Trophoblast cell (in vitro differentiated cells and primary cell): Measurements from ENCODE around the gene RNH1.

Source experiments
- DNase-seq, 2 donors: peaks; one replicate each; pipeline ENCODE4 v3.0.0-alpha.2; 2016
- H2AFZ ChIP-seq: 2 replicates; pipeline ENCODE4 v1.6.1; 2013; ENCODE audit warnings: low read length, moderate library complexity, mild to moderate bottlenecking; ENCODE audit not compliant: insufficient read depth, poor library complexity
- H2AK5ac ChIP-seq: 2 replicates; pipeline ENCODE4 v1.6.1; 2013; ENCODE audit warnings: mild to moderate bottlenecking, low read length
- H2BK120ac ChIP-seq: 2 replicates; pipeline ENCODE4 v1.6.1; 2013; ENCODE audit warnings: low read length, mild to moderate bottlenecking, moderate library complexity; ENCODE audit not compliant: insufficient read depth, poor library complexity
- H2BK12ac ChIP-seq: 2 replicates; pipeline ENCODE4 v1.6.1; 2013; ENCODE audit warnings: mild to moderate bottlenecking, low read length, moderate library complexity
- H2BK5ac ChIP-seq: 2 replicates; pipeline ENCODE4 v1.6.1; 2013; ENCODE audit warnings: low read length, low read depth, moderate library complexity, mild to moderate bottlenecking; ENCODE audit not compliant: poor library complexity
- H3K14ac ChIP-seq: 2 replicates; pipeline ENCODE4 v1.6.1; 2013; ENCODE audit warnings: mild to moderate bottlenecking, low read length
- H3K18ac ChIP-seq: 2 replicates; pipeline ENCODE4 v1.6.1; 2013; ENCODE audit warnings: mild to moderate bottlenecking, low read length
- H3K23ac ChIP-seq: 2 replicates; pipeline ENCODE4 v1.6.1; 2013; ENCODE audit warnings: low read length
- H3K27ac ChIP-seq: 2 replicates; pipeline ENCODE4 v1.5.1; 2013; ENCODE audit warnings: low read depth, mild to moderate bottlenecking, inconsistent platforms, low read length, moderate library complexity
- H3K27me3 ChIP-seq: 2 replicates; pipeline ENCODE4 v1.6.1; 2013; ENCODE audit warnings: inconsistent platforms, mild to moderate bottlenecking, low read length, moderate library complexity; ENCODE audit not compliant: insufficient read depth
- H3K36me3 ChIP-seq, 2 experiments: 1 replicate in 1 of 2; 2 replicates in 1 of 2; pipeline ENCODE4 v1.6.1; 2013; ENCODE audit warnings: low read length in 2 of 2, mild to moderate bottlenecking in 2 of 2, moderate library complexity in 1 of 2; ENCODE audit not compliant: insufficient read depth in 2 of 2, control insufficient read depth in 1 of 2
- H3K4ac ChIP-seq: 2 replicates; pipeline ENCODE4 v1.6.1; 2013; ENCODE audit warnings: low read depth, mild to moderate bottlenecking, low read length, moderate library complexity
- H3K4me1 ChIP-seq, 2 experiments: 1 replicate in 1 of 2; 2 replicates in 1 of 2; pipeline ENCODE4 v1.6.1; 2013; ENCODE audit warnings: low read length in 2 of 2, mild to moderate bottlenecking in 2 of 2, moderate library complexity in 1 of 2; ENCODE audit not compliant: insufficient read depth in 2 of 2, control insufficient read depth in 1 of 2
- H3K4me2 ChIP-seq: 2 replicates; pipeline ENCODE4 v1.6.1; 2013; ENCODE audit warnings: inconsistent platforms, mild to moderate bottlenecking, low read length, moderate library complexity
- H3K4me3 ChIP-seq: 2 replicates; pipeline ENCODE4 v1.5.1; 2013; ENCODE audit warnings: mild to moderate bottlenecking, low read depth, low read length, inconsistent platforms
- H3K79me1 ChIP-seq: one replicate; pipeline ENCODE4 v1.6.1; 2013; ENCODE audit warnings: low read length
- H3K79me2 ChIP-seq: 2 replicates; pipeline ENCODE4 v1.6.1; 2013; ENCODE audit warnings: low read length, mild to moderate bottlenecking; ENCODE audit not compliant: control insufficient read depth, insufficient read depth, poor library complexity
- H3K9ac ChIP-seq: 2 replicates; pipeline ENCODE4 v1.6.1; 2013; ENCODE audit warnings: mild to moderate bottlenecking, low read length
- H3K9me3 ChIP-seq: 2 replicates; pipeline ENCODE4 v1.6.1; 2013; ENCODE audit warnings: low read depth, mild to moderate bottlenecking, control low read depth, inconsistent platforms, low read length; ENCODE audit not compliant: insufficient read depth
- H4K12ac ChIP-seq: 2 replicates; pipeline ENCODE4 v1.6.1; 2013; ENCODE audit warnings: low read depth, mild to moderate bottlenecking, low read length, moderate library complexity
- H4K8ac ChIP-seq: 2 replicates; pipeline ENCODE4 v1.6.1; 2013; ENCODE audit warnings: low read depth, mild to moderate bottlenecking, low read length, moderate library complexity
- H4K91ac ChIP-seq: one replicate; pipeline ENCODE4 v1.6.1; 2013; ENCODE audit warnings: low read depth, mild to moderate bottlenecking, low read length, moderate library complexity
- WGBS: extraction: QIAGEN DNeasy Blood & Tissue Kit; methylation state at CpG from one replicate; pipeline ENCODE4 v1.1.7; 2013; ENCODE audit warnings: missing lambda C conversion rate; ENCODE audit not compliant: insufficient read length, insufficient coverage; ENCODE audit errors: extremely low coverage; 5-methylcytosine and 5-hydroxymethylcytosine counted together

The RNH1 gene

GRCh38 chr11:554428-555226 is 47.6 kb upstream of the RNH1 start:
- DNase-seq: peak; percentile 57 to 83
- WGBS: no CpG with 5 or more reads among the region's 60 CpGs
- Histone ChIP-seq H3K23ac (no peak overlapping the region), H3K79me1 (peaks cover 3% of the 10 kb centered on the region), H3K4ac (no peak overlapping the region), H3K79me2 (no peaks in the 10 kb centered on the region), H3K36me3 (no peaks in the 10 kb centered on the region), H3K9ac (no peak overlapping the region), H4K91ac (no peak overlapping the region), H2AFZ (no peak overlapping the region), H2BK120ac (no peak overlapping the region), H4K8ac (no peak overlapping the region), H3K4me2 (peak overlapping the region; percentile 46), H2AK5ac (no peak overlapping the region), H2BK5ac (no peak overlapping the region), H3K18ac (no peak overlapping the region), H3K14ac (no peak overlapping the region), H2BK12ac (no peak overlapping the region), H3K27me3 (peaks cover 17% of the 10 kb centered on the region), H3K4me1 (peaks cover 15 to 18% of the 10 kb centered on the region in 2 experiments), H3K9me3 (peaks cover 2% of the 10 kb centered on the region), H4K12ac (no peak overlapping the region), H3K27ac (no peak overlapping the region), H3K4me3 (no peak overlapping the region)

GRCh38 chr11:553988-554340 is 46.9 kb upstream of the RNH1 start:
- no peaks in the 10 kb centered on the region for H3K36me3 ChIP-seq
- H3K27ac ChIP-seq: no peak overlapping the region
- no peak overlapping the region for H4K12ac ChIP-seq
- H3K27me3 ChIP-seq: peaks cover 17% of the 10 kb centered on the region
- no peaks in the 10 kb centered on the region for H3K79me2 ChIP-seq
- H3K9ac ChIP-seq: no peak overlapping the region
- no peak overlapping the region for H3K14ac ChIP-seq
- peak overlapping the region; percentile 10 for H4K91ac ChIP-seq
- peaks cover 3% of the 10 kb centered on the region for H3K79me1 ChIP-seq
- no peak overlapping the region for H3K4me2 ChIP-seq
- no peak overlapping the region for H3K18ac ChIP-seq
- no peak overlapping the region for H2BK12ac ChIP-seq
- H2BK5ac ChIP-seq: no peak overlapping the region
- no peak overlapping the region for H4K8ac ChIP-seq
- H3K4me1 ChIP-seq: peaks cover 11 to 15% of the 10 kb centered on the region in 2 experiments
- H2AK5ac ChIP-seq: no peak overlapping the region
- no peak overlapping the region for H3K23ac ChIP-seq
- no CpG with 5 or more reads among the region's 11 CpGs for WGBS
- H2AFZ ChIP-seq: no peak overlapping the region
- peaks cover 2% of the 10 kb centered on the region for H3K9me3 ChIP-seq
- no peak overlapping the region for H3K4ac ChIP-seq
- DNase-seq: no peak
- H3K4me3 ChIP-seq: no peak overlapping the region
- no peak overlapping the region for H2BK120ac ChIP-seq

- Histone ChIP-seq H3K14ac (no peak overlapping the region), H3K27ac (no peak overlapping the region), H4K8ac (no peak overlapping the region), H2BK12ac (peak overlapping the region; percentile 10), H2AFZ (no peak overlapping the region), H2AK5ac (peak overlapping the region; percentile 42), H2BK120ac (no peak overlapping the region), H3K9me3 (peaks cover 2% of the 10 kb centered on the region), H3K4me2 (no peak overlapping the region), H3K9ac (no peak overlapping the region), H3K23ac (no peak overlapping the region), H2BK5ac (no peak overlapping the region), H3K36me3 (no peaks in the 10 kb centered on the region), H3K27me3 (peaks cover 17% of the 10 kb centered on the region), H3K18ac (no peak overlapping the region), H4K91ac (peak overlapping the region; percentile 10), H3K79me1 (peaks cover 3% of the 10 kb centered on the region), H3K4me1 (peaks cover 11 to 15% of the 10 kb centered on the region in 2 experiments), H4K12ac (no peak overlapping the region), H3K4me3 (no peak overlapping the region), H3K4ac (no peak overlapping the region), H3K79me2 (no peaks in the 10 kb centered on the region)
- DNase-seq: no peak
- whole genome bisulfite sequencing: no CpG with 5 or more reads among the region's 27 CpGs
These were observed 46.3 kb upstream of the RNH1 start for GRCh38 chr11:553083-553987.

GRCh38 chr11:551596-551995 is 44.6 kb upstream of the RNH1 start:
- no peak overlapping the region for H4K8ac ChIP-seq
- H4K91ac ChIP-seq: no peak overlapping the region
- no peak overlapping the region for H2BK120ac ChIP-seq
- H3K4me1 ChIP-seq: peaks cover 11 to 15% of the 10 kb centered on the region in 2 experiments
- no peak overlapping the region for H2AFZ ChIP-seq
- H3K4me3 ChIP-seq: no peak overlapping the region
- H3K4ac ChIP-seq: no peak overlapping the region
- no peak overlapping the region for H3K23ac ChIP-seq
- no peak overlapping the region for H2BK12ac ChIP-seq
- no peak overlapping the region for H3K4me2 ChIP-seq
- no peaks in the 10 kb centered on the region for H3K79me2 ChIP-seq
- no CpG with 5 or more reads among the region's 12 CpGs for WGBS
- DNase-seq: no peak
- no peak overlapping the region for H4K12ac ChIP-seq
- no peaks in the 10 kb centered on the region for H3K36me3 ChIP-seq
- H2AK5ac ChIP-seq: no peak overlapping the region
- H3K79me1 ChIP-seq: peaks cover 3% of the 10 kb centered on the region
- no peak overlapping the region for H2BK5ac ChIP-seq
- H3K18ac ChIP-seq: no peak overlapping the region
- no peak overlapping the region for H3K9ac ChIP-seq
- no peak overlapping the region for H3K14ac ChIP-seq
- no peaks in the 10 kb centered on the region for H3K9me3 ChIP-seq
- H3K27ac ChIP-seq: no peak overlapping the region
- peaks cover 14% of the 10 kb centered on the region for H3K27me3 ChIP-seq
